Activated effector memory CD4-positive, alpha-beta T cell treated with anti-CD3 and anti-CD28 coated beads, Interleukin-2, amount 50 U/mL, for 16 hours (primary cell): Measurements from ENCODE around the gene TMPRSS2.

ENCODE experiments used
- DNase-seq: peaks from one replicate; pipeline ENCODE4 v3.0.0-alpha.2; 2020

The TMPRSS2 gene

GRCh38 chr21:41446586-41446985, 61.4 kb downstream of the TMPRSS2 start:
- DNase-seq: no peak

- peak; percentile 12 for DNase-seq
Measured at GRCh38 chr21:41445465-41445862, 62.5 kb downstream of the TMPRSS2 start.

GRCh38 chr21:41444703-41445464, 63.1 kb downstream of the TMPRSS2 start:
- DNase-seq: peak; percentile 42

GRCh38 chr21:41443562-41443961, 64.4 kb downstream of the TMPRSS2 start:
- peak; percentile 2 for DNase-seq

- no peak for DNase-seq
Measured at GRCh38 chr21:41442481-41443186, 65.3 kb downstream of the TMPRSS2 start.

- DNase-seq: peak; percentile 49
Measured at GRCh38 chr21:41441546-41441945, 66.4 kb downstream of the TMPRSS2 start.

- no peak for DNase-seq
Measured at GRCh38 chr21:41439248-41439647, 68.7 kb downstream of the TMPRSS2 start.

- peak; percentile 50 for DNase-seq
Measured at GRCh38 chr21:41438425-41439113, 69.4 kb downstream of the TMPRSS2 start.

GRCh38 chr21:41437729-41438128, 70.2 kb downstream of the TMPRSS2 start:
- no peak for DNase-seq

- peak; percentile 24 for DNase-seq
Measured at GRCh38 chr21:41435706-41436105, 72.3 kb downstream of the TMPRSS2 start.

GRCh38 chr21:41433566-41433965, 74.4 kb downstream of the TMPRSS2 start:
- no peak for DNase-seq

- peak; percentile 34 for DNase-seq
Measured at GRCh38 chr21:41432562-41433460, 75.1 kb downstream of the TMPRSS2 start.

GRCh38 chr21:41431788-41432548, 76.0 kb downstream of the TMPRSS2 start:
- peak; percentile 54 for DNase-seq

GRCh38 chr21:41429925-41430491, 78.0 kb downstream of the TMPRSS2 start:
- DNase-seq: no peak

GRCh38 chr21:41429305-41429704, 78.7 kb downstream of the TMPRSS2 start:
- DNase-seq: no peak

- peak; percentile 45 for DNase-seq
Measured at GRCh38 chr21:41428847-41429246, 79.1 kb downstream of the TMPRSS2 start.

- DNase-seq: peak; percentile 37
Measured at GRCh38 chr21:41428311-41428710, 79.6 kb downstream of the TMPRSS2 start.

GRCh38 chr21:41427556-41427955, 80.4 kb downstream of the TMPRSS2 start:
- DNase-seq: peak; percentile 54

GRCh38 chr21:41426676-41427404, 81.1 kb downstream of the TMPRSS2 start:
- peak; percentile 63 for DNase-seq

- DNase-seq: peak; percentile 95
Measured at GRCh38 chr21:41425954-41426675, 81.8 kb downstream of the TMPRSS2 start, which contains the start of gene MX1. Gene MX1, plus strand, starts transcription at chr21:41426239. Its CDS starts 5,832 bp downstream, at chr21:41432071.
